Type B pancreatic cell (in vitro differentiated cells): ENCODE data around the gene GRIK5. TPM values are rescaled to one million over a fixed set of nuclear protein-coding genes. Genes with fewer than 3 reads are reported as not detected.

Experiments used
- DNase-seq: peaks from one replicate; pipeline ENCODE4 v3.0.0; 2021; ENCODE audit warnings: mixed read lengths; ENCODE audit not compliant: unreplicated experiment; ENCODE audit errors: extremely low spot score
- H3K27ac Mint-ChIP-seq: 2 replicates; pipeline ENCODE4 v1.8.0; 2021; ENCODE audit warnings: mild to moderate bottlenecking, mixed read lengths
- H3K27me3 Mint-ChIP-seq: 2 replicates; pipeline ENCODE4 v1.8.0; 2021; ENCODE audit warnings: mixed read lengths
- H3K36me3 Mint-ChIP-seq: 2 replicates; pipeline ENCODE4 v1.8.0; 2021; ENCODE audit warnings: mixed read lengths
- H3K4me1 Mint-ChIP-seq: one replicate; pipeline ENCODE4 v1.8.0; 2021; ENCODE audit warnings: mixed read lengths; ENCODE audit not compliant: unreplicated experiment
- H3K4me3 Mint-ChIP-seq: 2 replicates; pipeline ENCODE4 v1.8.0; 2021; ENCODE audit warnings: mild to moderate bottlenecking, mixed read lengths
- H3K9me3 Mint-ChIP-seq: 2 replicates; pipeline ENCODE4 v1.8.0; 2021; ENCODE audit warnings: mixed read lengths
- long read RNA-seq: library from polyadenylated mRNA; unstranded; transcript quantifications from one replicate; pipeline ENCODE4 v2.0.0, GENCODE V29; 2020
- total RNA-seq: library from RNA; stranded (reverse); gene quantifications from 2 replicates; pipeline ENCODE4 v1.2.1, GENCODE V29; 2021; ENCODE audit warnings: low replicate concordance
- TF ChIP-seq, protein P1 (sequence below): fragments of 200-600 bp; sonication (generic); conservative IDR thresholded peaks from 2 replicates; pipeline ENCODE4 v1.5.0; 2021; ENCODE audit warnings: antibody characterized with exemption, mild to moderate bottlenecking

Gene GRIK5, protein sequence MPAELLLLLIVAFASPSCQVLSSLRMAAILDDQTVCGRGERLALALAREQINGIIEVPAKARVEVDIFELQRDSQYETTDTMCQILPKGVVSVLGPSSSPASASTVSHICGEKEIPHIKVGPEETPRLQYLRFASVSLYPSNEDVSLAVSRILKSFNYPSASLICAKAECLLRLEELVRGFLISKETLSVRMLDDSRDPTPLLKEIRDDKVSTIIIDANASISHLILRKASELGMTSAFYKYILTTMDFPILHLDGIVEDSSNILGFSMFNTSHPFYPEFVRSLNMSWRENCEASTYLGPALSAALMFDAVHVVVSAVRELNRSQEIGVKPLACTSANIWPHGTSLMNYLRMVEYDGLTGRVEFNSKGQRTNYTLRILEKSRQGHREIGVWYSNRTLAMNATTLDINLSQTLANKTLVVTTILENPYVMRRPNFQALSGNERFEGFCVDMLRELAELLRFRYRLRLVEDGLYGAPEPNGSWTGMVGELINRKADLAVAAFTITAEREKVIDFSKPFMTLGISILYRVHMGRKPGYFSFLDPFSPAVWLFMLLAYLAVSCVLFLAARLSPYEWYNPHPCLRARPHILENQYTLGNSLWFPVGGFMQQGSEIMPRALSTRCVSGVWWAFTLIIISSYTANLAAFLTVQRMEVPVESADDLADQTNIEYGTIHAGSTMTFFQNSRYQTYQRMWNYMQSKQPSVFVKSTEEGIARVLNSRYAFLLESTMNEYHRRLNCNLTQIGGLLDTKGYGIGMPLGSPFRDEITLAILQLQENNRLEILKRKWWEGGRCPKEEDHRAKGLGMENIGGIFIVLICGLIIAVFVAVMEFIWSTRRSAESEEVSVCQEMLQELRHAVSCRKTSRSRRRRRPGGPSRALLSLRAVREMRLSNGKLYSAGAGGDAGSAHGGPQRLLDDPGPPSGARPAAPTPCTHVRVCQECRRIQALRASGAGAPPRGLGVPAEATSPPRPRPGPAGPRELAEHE
- total RNA-seq, result 1.8 and 5.8 TPM in 2 replicates
- long read RNA-seq, result 0 reads

DNA sequence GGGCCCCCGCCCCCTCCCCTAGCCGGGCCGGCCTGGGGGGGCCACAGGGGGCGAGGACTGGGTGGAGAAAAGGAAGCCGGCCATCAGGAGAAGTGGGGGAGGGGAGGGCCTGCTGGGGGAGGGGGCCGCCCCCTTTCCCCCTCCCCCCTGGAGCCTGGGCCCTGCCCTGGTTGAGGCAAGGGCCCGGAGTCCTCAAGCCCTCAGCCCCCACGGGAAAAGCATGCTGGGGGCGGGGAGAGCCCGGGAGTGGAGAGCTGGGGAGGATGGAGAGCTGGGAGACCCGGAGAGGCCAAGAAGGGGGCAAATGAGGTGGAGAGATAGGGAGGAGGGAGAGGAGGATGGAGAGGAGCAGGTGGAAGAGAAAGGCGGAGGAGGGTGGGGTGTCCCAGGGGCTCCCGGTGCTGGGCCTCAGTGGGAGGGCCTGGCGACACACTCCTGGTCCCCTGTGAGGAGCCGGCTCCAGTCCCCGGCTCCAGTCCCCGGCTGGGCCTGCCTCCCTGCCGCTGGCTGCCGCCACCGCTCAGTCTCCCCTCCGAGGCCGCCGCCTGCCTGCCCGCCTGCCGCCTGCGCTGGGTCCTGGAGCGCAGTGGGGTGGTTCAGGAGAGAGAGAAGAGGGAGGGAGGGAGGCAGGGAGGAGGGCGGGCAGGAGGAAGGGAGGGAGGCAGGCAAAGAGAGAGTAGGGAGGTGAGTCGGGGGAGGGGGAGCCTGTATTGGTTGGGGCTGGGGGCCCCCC lies at the start of gene GRIK5:
GRIK5 (minus strand) TSS at position 588 of the 733 bp plus-strand sequence. CDS start 4,436 bp downstream, outside the sequence.
- Mint-ChIP-seq H3K4me1 (no peaks in the 10 kb centered on the region), H3K27me3 (peaks cover 22% of the 10 kb centered on the region), H3K9me3 (no peaks in the 10 kb centered on the region), H3K36me3 (no peaks in the 10 kb centered on the region), H3K4me3 (no peak within 1 kb of the TSS), H3K27ac (peak within 1 kb of the TSS; percentile 7)
- TF ChIP-seq, protein P1, sequence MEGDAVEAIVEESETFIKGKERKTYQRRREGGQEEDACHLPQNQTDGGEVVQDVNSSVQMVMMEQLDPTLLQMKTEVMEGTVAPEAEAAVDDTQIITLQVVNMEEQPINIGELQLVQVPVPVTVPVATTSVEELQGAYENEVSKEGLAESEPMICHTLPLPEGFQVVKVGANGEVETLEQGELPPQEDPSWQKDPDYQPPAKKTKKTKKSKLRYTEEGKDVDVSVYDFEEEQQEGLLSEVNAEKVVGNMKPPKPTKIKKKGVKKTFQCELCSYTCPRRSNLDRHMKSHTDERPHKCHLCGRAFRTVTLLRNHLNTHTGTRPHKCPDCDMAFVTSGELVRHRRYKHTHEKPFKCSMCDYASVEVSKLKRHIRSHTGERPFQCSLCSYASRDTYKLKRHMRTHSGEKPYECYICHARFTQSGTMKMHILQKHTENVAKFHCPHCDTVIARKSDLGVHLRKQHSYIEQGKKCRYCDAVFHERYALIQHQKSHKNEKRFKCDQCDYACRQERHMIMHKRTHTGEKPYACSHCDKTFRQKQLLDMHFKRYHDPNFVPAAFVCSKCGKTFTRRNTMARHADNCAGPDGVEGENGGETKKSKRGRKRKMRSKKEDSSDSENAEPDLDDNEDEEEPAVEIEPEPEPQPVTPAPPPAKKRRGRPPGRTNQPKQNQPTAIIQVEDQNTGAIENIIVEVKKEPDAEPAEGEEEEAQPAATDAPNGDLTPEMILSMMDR, result no peak
- no peak for DNase-seq

DNA sequence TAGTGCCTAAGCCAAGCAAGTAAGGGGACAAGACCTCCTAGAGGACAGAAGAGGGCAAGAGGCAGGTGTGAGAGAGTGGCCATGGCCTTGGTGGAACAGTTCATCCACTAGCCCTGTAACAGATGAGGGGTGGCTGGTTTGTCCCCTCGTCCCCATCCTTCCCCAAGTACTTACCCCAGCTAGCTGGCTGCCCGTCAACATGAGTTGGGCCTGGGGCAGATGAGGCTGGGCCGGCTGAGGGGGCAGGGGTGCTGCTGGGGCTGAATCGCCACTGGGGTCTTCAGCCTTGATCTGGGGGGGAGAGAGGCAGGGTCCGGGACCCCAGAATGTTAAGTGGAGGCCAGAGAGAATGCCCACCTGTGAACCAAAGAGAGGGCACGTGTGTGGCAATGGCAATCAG lies 47.1 kb upstream of the GRIK5 start:
- Mint-ChIP-seq H3K36me3 (no peaks in the 10 kb centered on the region), H3K4me3 (no peak overlapping the region), H3K27ac (no peak overlapping the region), H3K9me3 (no peaks in the 10 kb centered on the region), H3K27me3 (peaks cover 30% of the 10 kb centered on the region), H3K4me1 (peaks cover 5% of the 10 kb centered on the region)
- TF ChIP-seq, protein P1, result no peak
- DNase-seq, result no peak

DNA sequence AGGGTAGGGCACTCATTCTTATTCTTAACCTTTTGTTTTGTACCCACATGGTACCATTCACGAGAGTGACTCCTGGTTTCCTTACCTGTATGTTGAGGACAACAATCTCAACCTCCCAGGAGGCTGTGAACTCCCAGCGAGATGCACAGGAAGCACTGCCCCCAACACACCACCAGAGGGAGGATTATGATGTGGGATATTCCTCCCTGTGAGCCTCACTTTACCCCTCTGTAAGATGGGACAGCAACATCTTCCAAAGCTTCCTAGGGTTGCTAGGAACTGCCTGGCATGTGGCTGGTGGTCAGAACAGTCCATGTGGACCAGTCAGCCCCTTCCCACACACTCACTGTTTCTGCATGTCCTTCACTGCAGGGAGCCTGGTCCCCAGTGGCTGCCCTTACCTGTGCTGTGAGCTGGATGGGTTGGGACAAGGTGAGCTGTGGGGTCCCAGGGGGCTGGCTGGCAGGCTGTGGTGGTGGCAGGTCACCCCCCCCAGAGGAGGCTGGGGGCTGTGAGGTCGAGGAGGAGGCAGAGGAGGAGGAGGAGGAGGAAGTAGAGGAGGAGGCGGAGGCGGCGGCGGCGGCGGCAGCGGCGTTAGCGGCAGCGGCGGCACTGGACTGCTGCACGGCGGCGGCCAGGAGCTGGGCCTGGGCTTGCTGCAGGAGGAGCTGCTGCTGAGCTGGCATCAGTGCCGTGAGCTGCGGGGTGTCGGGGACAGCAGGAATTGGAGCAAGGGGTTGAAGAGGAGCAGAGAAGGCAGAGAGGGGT lies 46.5 kb upstream of the GRIK5 start:
- no peak for DNase-seq
- peaks cover 5% of the 10 kb centered on the region for H3K4me1 Mint-ChIP-seq
- TF ChIP-seq, protein P1, result peak; percentile 35
- H3K9me3 Mint-ChIP-seq, result no peaks in the 10 kb centered on the region
- no peak overlapping the region for H3K27ac Mint-ChIP-seq
- no peaks in the 10 kb centered on the region for H3K36me3 Mint-ChIP-seq
- peaks cover 31% of the 10 kb centered on the region for H3K27me3 Mint-ChIP-seq
- no peak overlapping the region for H3K4me3 Mint-ChIP-seq

DNA sequence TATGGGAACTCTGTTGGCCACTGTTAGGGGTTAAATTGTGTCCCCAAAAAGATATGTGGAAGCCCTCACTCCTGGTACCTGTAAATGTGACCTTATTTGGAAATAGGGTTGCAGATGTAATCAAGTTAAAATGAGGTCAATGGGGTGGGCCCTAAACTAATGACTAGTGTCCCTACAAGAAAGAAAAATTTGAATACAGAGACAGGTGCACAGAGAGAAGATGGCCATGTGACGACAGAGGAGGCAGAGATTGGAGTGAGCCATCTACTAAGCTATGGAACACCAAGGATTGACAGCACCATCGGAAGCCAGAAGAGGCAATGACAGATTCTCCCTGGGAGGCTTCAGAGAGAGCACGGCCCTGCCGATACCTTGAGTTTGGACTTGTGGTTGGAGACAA lies 45.7 kb upstream of the GRIK5 start:
- H3K9me3 Mint-ChIP-seq, result no peaks in the 10 kb centered on the region

More for the DNA sequence above, 45.7 kb upstream of the GRIK5 start:
- peaks cover 33% of the 10 kb centered on the region for H3K27me3 Mint-ChIP-seq
- H3K27ac Mint-ChIP-seq, result no peak overlapping the region
- no peaks in the 10 kb centered on the region for H3K36me3 Mint-ChIP-seq
- no peak overlapping the region for H3K4me3 Mint-ChIP-seq
- DNase-seq, result no peak
- TF ChIP-seq, protein P1, result no peak
- peaks cover 5% of the 10 kb centered on the region for H3K4me1 Mint-ChIP-seq
